PC-3 (cell line): Measurements from ENCODE around the gene NRG3.

ENCODE experiments used
- CTCF ChIP-seq: fragments of 300-600 bp; sonication (generic); conservative IDR thresholded peaks from 2 replicates; pipeline ENCODE4 v1.5.1; 2017; ENCODE audit warnings: antibody characterized with exemption, low read depth, mild to moderate bottlenecking, low read length
- EZH2 ChIP-seq: fragments of 300-600 bp; sonication (generic); IDR thresholded peaks from one replicate; pipeline ENCODE4 v1.6.1; 2017; ENCODE audit warnings: antibody characterized with exemption, mild to moderate bottlenecking, low read length; ENCODE audit not compliant: unreplicated experiment
- EZH2phosphoT487 ChIP-seq: fragments of 300-600 bp; sonication (generic); IDR thresholded peaks from 2 replicates; pipeline ENCODE4 v1.6.1; 2018; ENCODE audit warnings: mild to moderate bottlenecking, antibody characterized with exemption, low read length, borderline replicate concordance

GRCh38 chr10:82961864-82962263 lies 1086.9 kb downstream of the NRG3 start:
- no peak for TF ChIP-seq CTCF
- no peak for TF ChIP-seq EZH2phosphoT487
- no peak for TF ChIP-seq EZH2
